ENCODE results near the gene SLC17A1. TPM values are rescaled to one million over a fixed set of nuclear protein-coding genes. Genes with fewer than 3 reads are reported as not detected.
A peak's percentile ranks its signal among the peaks of the same experiment; 100 is the strongest.

The SLC17A1 gene
- total RNA-seq, 1 donor, result not detected

GRCh38 chr6:25764611-25765010, 67.2 kb downstream of the SLC17A1 start:
- no peak for DNase-seq (ENCODE audit: low read depth in 2 of 3, low spot score in 2 of 3)

GRCh38 chr6:25757936-25758642, 73.8 kb downstream of the SLC17A1 start:
- DNase-seq (ENCODE audit: low read depth in 2 of 3, low spot score in 2 of 3), result no peak

- peak in 1 of 3 donors; percentile 6 for DNase-seq (ENCODE audit: low read depth in 2 of 3, low spot score in 2 of 3)
These were observed 75.2 kb downstream of the SLC17A1 start for GRCh38 chr6:25756382-25757363.

- no peak for DNase-seq (ENCODE audit: low read depth in 2 of 3, low spot score in 2 of 3)
These were observed 76.4 kb downstream of the SLC17A1 start for GRCh38 chr6:25755483-25755882.

GRCh38 chr6:25754535-25754934, 77.3 kb downstream of the SLC17A1 start, which contains the start of gene SLC17A4:
TSS of gene SLC17A4 (plus strand) at chr6:25754742. CDS start at chr6:25761963, 7,221 bp downstream.
- DNase-seq (ENCODE audit: low read depth in 2 of 3, low spot score in 2 of 3), result no peak

GRCh38 chr6:25753079-25753478, 78.8 kb downstream of the SLC17A1 start:
- DNase-seq (ENCODE audit: low read depth in 2 of 3, low spot score in 2 of 3), result no peak

- no peak for DNase-seq (ENCODE audit: low read depth in 2 of 3, low spot score in 2 of 3)
These were observed 80.9 kb downstream of the SLC17A1 start for GRCh38 chr6:25750906-25751305.

- DNase-seq (ENCODE audit: low read depth in 2 of 3, low spot score in 2 of 3), result peak in 2 of 3 donors; percentile 68 to 95
These were observed 82.0 kb downstream of the SLC17A1 start for GRCh38 chr6:25749837-25750236.

- peak in 1 of 3 donors; percentile 8 for DNase-seq (ENCODE audit: low read depth in 2 of 3, low spot score in 2 of 3)
These were observed 83.0 kb downstream of the SLC17A1 start for GRCh38 chr6:25748601-25749517.

- DNase-seq (ENCODE audit: low read depth in 2 of 3, low spot score in 2 of 3), result no peak
These were observed 83.8 kb downstream of the SLC17A1 start for GRCh38 chr6:25748049-25748448.

- DNase-seq (ENCODE audit: low read depth in 2 of 3, low spot score in 2 of 3), result no peak
These were observed 84.4 kb downstream of the SLC17A1 start for GRCh38 chr6:25747477-25747876.

GRCh38 chr6:25746968-25747367, 84.9 kb downstream of the SLC17A1 start:
- no peak for DNase-seq (ENCODE audit: low read depth in 2 of 3, low spot score in 2 of 3)

GRCh38 chr6:25745836-25746235, 86.0 kb downstream of the SLC17A1 start:
- DNase-seq (ENCODE audit: low read depth in 2 of 3, low spot score in 2 of 3), result no peak

GRCh38 chr6:25743868-25744267, 88.0 kb downstream of the SLC17A1 start:
- no peak for DNase-seq (ENCODE audit: low read depth in 2 of 3, low spot score in 2 of 3)

- DNase-seq (ENCODE audit: low read depth in 2 of 3, low spot score in 2 of 3), result no peak
These were observed 96.6 kb downstream of the SLC17A1 start for GRCh38 chr6:25735261-25735660.

Other genes starting within 250 kb of the SLC17A1 start
- not detected for gene SCGN, start 179.8 kb downstream of the SLC17A1 start, total RNA-seq
- gene SLC17A4, start 77.3 kb downstream of the SLC17A1 start, total RNA-seq, result under 0.01 TPM
- gene SLC17A3, start 42.2 kb upstream of the SLC17A1 start, total RNA-seq, result not detected
- gene SLC17A2, start 98.6 kb upstream of the SLC17A1 start, total RNA-seq, result not detected
- 4.8 TPM for gene TRIM38, start 130.8 kb upstream of the SLC17A1 start, total RNA-seq